CMK (cell line): ENCODE results near the gene YAP1.
"Not testable (repeated sequence)": the region's sequence is repeated elsewhere in the genome, so short reads cannot be mapped to it uniquely, and the experiment has no call there.

Source experiments
- DNase-seq: peaks from one replicate; pipeline ENCODE4 v3.0.0-alpha.2; 2010; ENCODE audit warnings: low read depth

Gene YAP1

DNA sequence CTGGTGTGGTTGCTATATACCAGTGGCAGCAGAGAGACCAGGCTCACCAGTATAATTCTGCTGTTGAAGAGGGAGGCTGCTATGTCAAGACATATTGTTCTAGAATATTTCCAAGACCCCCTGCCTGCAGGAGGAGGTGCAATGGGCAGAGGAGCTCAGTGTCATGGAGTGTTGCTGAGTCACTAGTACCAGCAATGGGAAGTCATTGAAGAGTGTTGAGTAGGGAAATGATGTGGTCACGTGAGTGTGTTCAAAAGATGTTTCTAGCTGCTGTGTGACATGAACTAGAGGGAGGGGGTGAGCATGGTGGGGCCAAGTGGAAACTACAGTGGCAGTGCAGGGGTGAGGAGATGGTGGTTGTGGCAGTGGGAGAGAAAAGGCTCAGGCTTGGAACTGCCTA, 130.8 kb downstream of the YAP1 start:
- DNase-seq = no peak

DNA sequence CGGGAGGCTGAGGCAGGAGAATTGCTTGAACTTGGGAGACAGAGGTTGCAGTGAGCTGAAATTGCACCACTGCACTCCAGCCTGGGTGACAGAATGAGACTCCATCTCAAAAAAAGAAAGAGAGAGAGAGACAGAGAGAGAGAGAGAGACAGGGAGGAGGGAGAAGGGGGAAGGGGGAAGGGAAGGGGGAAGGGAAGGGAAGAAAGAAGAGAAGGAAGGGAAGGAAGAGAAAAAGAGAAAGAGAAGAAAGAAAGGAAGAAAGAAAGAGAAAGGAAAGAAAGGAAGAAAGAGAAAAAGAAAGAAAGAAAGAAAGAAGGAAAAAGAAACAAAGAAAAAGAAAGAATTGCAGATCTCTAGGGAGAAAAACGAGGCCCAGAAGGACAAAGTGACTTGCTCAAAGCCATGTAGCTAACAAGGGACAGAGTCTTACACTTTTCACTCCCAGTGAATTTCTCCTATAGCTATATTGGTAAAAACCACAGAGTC, 133.2 kb downstream of the YAP1 start:
- DNase-seq = no peak

DNA sequence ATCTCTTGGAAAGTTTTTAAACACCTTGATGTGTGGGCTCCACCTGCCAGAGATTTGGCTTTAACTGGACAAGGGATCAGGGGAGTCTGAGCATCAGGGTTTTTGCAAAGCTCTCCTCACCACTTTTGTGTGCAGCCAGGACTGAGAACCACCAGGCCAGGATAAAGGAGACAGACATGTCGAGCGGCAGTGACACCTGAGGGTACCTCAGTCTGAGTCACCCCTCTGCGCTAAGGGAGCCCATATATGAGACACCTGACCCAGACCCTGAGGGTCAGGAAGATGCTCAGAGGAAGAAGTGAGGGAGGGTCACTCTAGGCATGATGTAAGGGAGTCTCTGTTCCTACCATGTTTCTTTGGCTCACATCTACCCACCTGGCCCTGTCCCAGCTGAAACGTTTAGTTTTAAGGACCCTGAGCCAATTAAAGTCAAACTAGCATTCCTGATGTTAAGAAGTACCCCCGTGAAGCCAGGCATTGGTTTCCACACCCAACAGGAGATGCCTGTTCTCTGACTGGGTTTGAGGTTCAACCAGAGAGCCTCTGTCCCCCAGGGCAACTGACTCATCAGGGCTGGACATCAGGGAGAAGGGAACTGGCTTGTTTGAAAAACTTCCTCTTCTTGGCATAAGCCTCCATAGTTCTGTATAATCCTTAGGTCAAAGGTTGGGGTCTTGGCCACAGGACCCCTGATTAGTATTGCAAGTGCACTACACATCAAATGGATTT, 134.6 kb downstream of the YAP1 start:
- DNase-seq = no peak

DNA sequence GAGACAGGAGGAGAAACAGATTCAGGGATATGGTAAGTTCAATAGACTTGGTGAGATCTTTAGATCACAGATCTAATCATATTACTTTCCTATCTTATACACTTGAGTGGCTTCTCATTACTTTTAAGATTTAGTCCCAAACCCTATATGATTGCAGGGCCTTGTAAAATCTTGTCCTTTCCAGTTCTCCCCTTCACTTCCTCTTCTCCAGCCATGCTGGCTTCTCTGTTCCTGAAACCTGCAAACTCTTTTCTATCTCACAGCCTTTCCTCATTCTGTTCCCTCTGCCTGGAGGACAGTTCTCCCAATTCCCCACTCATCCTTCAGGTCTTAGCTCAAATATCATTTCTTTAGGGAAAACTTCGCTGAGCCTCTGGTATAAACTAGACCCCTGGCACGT, 141.2 kb downstream of the YAP1 start:
- no peak for DNase-seq

DNA sequence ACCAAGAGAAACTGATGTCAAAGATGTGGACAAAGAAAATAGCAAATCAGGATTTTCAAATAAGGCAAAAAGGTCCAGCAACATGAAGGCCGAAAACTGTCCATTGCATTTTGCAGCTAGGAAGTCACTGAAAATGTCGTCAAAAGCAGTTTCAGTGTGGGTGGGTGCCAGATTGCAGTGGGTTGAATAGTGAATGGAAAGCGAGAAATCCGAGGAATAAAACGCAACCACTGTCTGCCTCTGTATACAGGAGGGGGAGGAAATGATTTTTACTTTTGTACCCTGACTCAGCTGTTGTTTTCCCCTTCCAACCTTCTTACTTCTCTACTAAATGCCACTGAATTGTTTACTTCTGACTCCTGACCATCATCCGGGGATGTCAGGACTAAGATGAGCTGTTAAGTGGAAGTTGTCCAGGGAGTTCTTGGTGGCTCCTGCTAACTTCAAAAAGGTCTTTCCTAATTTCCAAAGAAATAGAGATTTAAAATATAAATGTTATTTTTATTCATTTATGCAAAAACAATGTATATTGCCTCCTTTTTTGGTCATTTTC, 142.2 kb downstream of the YAP1 start:
- no peak for DNase-seq

DNA sequence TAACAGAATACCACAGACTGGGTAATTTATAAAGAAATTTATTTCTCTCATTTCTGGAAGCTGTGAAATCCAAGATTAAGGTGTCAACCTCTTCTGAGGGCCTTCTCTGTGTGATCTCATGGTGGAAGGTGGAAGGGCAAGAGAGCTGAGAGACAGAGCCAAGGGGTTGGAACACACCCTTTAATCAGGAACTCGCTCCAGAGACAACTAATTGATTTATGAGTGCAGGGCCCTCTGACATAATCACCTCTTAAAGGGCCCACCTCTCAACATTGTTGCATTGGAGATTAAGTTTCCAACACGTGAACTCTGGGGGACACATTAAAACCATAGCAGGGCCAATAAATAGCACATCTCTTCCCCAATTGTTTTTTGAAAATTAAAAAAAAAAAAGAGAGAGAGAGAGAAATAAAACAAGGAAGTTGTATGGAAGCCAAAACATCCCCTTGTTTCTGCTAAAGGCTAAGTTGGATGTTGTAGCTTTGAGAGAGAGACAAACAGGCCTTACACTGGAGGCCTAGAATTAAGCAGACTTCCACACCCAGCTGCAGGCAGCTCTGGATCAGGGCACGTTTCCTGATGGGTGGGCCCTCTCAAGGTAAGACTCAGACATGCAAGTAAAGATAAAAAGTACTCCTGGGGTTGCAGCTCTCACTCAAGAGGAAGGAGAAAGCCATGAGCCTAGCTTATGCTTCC, 142.9 kb downstream of the YAP1 start:
- no peak for DNase-seq

DNA sequence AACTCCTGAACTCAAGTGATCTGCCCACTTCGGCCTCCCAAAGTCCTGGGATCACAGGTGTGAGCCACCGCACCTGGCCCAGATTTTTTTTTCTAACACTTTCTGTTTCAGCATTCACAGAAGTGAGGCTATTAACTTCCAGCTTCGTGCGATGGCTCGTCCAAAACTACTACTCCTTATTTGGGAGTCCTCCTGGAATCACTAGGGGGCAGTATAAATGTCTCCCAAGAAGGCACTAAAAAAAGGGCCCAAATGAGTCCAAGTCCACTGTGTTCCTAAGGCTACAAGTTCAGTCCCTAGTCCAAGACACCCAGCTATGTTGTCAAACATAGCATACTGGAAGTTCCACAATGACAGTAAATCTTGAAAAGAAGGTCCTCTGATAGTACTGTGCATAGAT, 143.8 kb downstream of the YAP1 start:
- peak; percentile 8 for DNase-seq

DNA sequence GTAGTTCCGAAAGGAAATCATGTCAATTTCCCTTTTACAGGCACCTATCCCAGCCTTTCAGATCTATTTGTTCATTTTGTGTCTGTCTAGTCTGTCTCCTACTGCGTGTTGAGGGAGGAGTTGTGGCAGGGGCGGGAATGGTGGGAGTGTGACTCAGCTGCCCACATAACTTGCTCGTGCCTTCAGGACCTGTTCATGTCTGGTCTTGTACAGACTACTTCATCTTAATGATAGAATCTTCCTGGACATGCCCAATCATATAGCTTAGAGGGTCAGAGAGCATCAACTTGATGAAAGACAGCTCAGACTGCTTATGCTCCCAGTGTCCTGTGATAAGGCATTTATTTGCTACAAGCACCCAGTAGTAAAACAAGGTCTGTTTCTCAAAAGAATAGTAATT, 146.0 kb downstream of the YAP1 start:
- DNase-seq = no peak

DNA sequence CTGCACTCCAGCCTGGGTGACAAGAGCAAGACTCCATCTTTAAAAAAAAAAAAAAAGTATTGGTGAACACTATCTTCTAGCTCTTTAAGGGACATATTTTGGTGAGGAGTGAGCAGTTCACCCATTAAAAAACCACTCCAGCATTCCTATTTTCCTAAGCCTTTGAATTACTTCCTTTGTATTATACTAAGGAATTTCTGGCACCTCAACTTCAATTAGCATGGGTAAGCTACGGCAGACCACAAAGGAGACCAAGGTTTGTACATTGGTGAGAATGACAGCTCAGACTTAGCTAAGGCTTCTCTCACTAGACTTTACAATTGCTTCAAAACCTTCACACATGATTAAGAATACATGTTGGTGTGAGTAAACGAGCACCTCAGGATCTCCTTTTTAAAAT, 150.0 kb downstream of the YAP1 start:
- DNase-seq = no peak

DNA sequence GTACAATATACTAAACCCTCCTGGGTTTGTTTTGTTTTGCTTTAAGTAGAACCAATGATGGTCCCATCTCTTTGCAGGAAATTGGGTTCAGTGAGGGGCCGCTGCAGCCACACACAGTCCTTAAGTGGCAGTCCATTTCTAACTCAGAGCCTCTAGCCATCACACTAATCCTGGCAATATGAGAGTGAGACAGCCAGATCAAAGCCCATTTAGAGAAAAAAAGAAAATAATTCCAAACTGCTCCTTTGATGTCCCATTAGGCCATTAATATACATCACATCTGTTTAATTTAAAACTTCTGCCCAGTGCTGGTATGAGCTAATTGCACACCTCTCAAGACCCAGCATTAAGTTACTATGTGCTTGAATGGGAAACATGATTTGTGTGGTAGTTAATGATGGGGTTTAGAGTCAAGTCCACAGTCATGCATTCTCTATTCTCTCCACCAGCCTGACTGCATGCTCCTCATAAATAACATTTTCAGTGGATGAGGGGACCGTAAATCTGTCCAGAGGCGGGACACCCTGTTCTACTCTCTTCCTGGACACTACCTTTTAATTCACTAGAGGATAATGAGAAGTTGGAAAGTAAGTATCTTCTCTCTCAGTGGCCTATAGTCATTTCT, 153.2 kb downstream of the YAP1 start:
- no peak for DNase-seq

DNA sequence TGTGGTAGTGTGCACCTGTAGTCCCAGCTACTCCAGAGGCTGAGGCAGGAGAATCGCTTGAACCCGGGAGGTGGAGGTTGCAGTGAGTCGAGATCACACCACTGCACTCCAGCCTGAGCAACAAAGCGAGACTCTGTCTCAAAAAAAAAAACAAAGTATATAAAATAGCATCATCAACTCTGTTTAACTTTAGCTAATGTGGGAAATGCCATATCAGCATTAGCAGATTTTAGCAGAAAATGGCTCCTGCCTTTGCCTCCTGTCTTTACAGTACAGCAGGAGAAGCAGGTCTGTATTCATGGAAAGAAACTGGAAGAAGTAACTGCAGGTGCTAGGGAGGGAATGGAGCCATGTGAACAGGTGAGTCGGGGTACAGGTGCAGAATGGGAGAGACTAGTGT, 154.5 kb downstream of the YAP1 start:
- DNase-seq = not testable (repeated sequence)

DNA sequence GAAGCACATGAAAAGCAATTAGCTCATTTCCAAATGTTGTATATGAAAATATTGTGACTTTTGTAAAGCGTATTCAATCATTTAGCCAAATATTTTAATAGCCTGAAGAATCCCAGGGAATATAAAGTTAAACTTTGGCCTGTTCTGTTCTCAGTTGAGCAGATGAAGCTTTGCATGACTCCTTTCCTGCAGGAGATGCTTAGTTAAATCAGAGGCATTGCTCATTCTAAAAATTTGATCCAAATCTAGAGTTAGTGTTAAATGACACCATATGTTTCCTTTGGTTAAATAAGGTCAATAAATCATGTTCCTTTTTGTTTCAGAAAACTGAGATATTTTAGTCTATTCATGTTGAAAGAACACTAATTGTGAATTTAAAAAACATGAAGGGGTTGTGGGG, 155.9 kb downstream of the YAP1 start:
- DNase-seq = no peak

DNA sequence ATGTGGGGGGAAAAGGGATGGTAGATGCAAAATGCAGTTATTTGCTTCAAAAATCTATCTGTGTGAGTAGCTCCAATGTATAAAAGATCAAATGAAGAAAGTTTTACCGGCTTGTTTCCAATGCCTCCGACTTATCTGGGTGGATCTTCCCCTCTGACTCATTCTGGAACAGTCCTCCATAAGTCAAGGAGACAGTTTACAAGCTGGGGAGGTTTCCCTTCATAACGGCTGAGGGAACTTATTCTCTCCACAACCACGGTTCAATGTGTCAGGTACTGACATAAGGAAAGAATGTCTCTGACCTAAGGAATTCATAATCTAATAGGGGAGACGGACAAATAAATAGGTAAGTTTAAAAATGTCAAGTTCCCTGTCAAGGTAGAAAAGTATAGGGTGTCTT, 157.4 kb downstream of the YAP1 start:
- DNase-seq = no peak

DNA sequence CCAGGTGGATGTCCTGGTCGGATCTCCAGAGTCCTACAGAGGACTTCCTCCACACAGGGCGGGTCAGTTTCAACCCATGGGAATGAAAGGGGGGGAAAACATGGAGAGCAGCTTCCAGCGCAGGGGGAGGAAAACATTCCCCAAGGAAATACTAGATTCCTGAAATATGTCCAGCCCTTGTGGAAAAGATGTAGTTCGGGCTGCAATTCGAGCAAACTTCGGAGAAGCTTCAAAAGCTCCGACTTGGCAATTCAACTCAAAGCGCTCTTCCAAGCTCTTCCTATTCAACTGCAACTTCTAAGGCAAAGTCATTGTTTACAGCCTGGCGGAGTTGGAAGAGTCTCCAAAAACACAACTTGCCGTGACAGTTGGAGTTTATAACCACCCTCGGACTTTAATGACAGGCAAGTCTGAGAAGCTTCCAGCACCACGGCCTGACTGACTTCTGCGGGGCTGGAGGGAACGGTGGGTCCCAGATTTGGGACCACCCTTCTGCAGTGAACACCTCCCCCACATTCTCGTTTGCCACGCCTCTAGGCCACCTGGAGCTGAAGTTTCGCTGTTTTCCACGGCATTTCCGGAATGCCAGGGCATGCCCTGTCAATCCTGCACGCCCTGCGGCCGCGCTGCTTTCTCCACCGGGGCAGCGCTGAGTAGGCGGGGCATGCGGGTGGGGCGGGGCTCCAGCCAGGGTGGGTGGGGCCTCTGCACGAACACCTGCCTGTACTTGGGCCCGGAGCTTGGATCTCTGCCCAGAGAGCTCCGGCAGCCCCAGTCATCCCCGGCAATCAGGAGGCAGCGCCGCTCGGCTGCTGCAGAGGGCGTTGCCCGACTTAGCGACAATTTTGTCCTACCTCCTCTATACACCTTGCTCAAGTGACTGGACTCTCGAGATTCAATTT, 158.1 kb downstream of the YAP1 start:
- peak; percentile 7 for DNase-seq

DNA sequence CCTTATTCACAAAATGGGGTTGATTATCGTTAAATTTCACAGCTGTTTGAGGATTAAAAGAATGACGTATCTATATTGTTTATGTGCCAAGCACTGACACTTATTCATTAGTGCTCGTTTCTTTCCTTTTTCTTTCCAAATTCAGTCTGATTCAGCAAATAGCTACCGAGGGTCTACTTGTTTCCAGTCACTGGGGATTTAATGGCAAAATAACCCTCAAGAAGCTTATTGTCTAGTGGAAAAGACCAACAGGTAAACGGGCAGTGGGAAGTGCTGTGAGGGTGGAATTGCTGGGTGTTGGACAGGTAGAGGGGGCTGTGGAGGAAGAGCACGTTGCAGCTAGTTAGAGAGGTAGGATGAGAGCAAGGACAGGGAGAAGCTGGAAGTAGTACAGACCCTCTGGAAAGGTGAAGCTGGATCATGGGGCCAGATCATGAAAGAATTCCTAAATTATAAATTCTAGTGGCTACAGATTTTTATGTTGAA, 158.8 kb downstream of the YAP1 start:
- DNase-seq = no peak

DNA sequence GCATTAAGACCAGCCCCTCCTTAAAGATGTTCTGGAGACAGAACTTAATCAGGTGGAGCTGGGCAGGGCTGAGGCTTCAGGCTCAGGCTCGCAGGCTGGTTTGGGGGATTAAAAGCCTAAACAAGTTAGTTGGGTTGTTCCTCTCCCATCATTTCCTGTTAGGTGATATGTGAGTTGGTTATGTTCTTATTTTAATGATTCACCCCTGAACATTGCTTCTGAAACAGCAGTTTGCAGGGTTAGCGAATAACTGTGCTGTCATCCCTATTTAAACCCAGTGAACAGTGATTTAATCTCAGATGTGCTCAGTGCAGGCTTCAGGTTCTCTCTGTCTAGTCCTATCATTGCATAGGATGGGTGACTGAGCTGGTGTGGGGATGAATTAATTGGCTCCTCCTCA, 159.7 kb downstream of the YAP1 start:
- DNase-seq = no peak

DNA sequence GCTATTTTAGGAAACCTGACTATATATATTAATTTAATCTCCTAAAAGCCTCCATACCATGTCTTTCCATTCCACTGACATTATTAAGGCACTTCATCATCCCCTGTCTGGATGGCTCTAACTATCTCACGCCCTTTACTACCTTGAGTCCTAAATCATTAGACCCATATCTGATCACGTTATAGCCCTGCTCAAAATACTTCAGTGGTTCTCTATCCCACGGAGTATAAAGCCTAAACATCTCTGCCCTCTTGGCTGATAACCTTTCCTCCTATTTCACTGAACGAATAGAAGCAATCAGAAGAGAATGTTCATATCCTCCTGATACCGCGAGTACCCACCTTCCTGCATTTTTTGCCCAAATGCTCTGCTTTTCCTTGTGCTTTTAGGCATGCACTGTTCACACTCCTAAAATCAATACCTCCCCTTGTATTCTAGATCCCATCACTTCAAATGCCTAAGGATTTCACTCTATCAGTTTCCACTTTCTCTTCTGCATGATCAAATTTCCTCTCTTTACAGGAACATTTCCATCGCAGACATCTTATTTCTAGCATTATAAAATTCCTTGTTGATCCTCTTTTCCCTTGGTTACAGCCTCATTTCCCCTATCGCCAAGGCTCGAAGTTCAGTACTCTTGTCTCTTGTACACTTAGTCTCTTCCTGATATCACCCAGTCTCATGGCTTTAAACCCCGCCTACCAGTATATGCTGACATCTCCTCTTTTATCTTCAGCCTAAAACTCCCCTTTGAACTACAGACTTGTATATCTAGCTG, 162.0 kb downstream of the YAP1 start:
- DNase-seq = no peak

DNA sequence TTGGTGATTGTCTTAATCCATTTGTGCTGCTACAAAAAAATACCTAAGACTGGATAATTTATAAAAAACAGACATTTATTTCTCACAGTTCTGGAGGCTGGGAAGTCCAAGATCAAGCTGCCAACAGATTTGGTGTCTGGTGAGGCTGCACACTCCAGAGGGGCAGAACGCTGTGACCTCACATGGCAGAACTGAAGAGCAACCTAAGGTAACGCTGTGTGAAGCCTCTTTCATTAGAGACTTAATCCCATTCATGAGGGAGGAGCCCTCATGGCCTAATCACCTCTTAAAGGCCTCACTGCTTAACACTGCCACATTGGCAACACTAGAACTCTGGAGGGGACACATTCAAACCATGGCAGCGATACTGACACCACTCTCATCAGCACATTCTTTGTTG, 164.4 kb downstream of the YAP1 start:
- DNase-seq = no peak

DNA sequence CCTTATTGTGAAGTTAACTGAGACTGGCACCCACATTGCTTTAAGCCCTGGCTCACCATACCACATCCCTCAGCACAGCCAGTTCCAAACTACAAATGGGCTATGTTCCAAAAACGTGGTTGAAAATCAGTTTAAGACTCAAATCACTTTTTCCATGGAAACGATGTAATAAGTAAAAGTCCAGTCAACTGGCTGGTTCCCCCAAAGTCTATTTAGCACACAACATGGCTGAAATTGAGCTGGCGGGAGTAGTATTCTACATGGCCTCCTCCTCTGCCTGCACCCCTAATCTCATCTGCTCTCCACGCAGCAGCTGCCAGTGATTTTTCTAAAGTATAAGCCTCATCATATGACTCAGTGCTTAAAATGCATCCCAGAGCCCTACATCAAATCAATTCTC, 166.1 kb downstream of the YAP1 start:
- DNase-seq = no peak

DNA sequence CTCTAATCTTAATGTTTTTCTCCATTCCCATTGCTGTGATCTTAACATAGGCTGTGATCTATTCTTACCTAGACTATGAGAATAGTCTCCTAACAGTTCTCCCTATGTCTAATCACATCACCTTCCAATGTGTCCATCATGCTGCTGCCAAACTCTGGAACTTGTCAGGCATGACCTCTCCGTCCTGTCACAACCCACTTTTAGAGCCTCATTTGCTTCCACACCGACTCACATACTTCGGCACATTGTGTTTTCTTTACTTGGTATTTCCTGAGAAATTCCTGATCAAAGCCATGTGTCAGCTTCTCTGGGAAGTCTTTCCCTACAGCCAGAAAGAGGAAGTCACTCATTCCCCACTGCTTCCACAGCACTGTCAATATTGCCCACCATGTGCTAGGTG, 166.5 kb downstream of the YAP1 start:
- no peak for DNase-seq

DNA sequence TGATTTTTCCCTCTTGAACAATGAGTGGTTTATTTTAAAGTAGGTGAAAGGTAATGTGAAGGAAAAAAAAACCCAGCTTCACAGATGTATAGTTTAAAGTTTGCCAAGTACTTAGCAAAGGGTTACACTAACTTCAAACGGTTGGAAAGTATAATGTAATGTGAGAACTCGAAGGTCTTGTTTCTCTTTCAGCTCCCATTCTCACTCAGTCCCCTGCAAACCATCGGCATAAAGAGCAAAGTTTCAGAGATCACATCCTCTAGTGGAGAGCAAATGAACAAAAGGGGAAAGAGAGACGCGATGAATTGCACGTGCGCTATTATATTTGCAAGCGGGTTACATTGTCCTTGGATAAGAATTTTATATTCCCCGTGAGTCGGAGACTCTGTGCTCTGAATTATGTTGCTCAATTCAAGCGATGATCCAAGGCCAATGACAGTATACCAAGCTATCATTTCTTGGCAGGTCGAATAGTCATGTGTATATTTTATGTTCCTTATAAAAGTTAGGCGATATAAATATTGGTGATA, 169.5 kb downstream of the YAP1 start:
- DNase-seq = no peak
